NCI-H2029 treated with DMSO at 0.1 percent for 48 hours (cell line): Measurements from ENCODE around the gene PRCP.
"Not testable (repeated sequence)": the region's sequence is repeated elsewhere in the genome, so short reads cannot be mapped to it uniquely, and the experiment has no call there.

ENCODE experiments used
- DNase-seq: peaks from one replicate; lab custom pipeline; 2025; lab: John Stamatoyannopoulos, UW

The PRCP gene

GRCh38 chr11:82872377-82873150 lies 27.7 kb downstream of the PRCP start:
- DNase-seq, result no peak

GRCh38 chr11:82871646-82872045 lies 28.6 kb downstream of the PRCP start:
- no peak for DNase-seq

GRCh38 chr11:82869657-82870056 lies 30.6 kb downstream of the PRCP start:
- DNase-seq, result no peak

GRCh38 chr11:82867495-82868082 lies 32.6 kb downstream of the PRCP start:
- DNase-seq, result peak; percentile 53

- DNase-seq, result no peak
Observed at GRCh38 chr11:82865841-82866240, 34.4 kb downstream of the PRCP start.

- no peak for DNase-seq
Observed at GRCh38 chr11:82864268-82864667, 36.0 kb downstream of the PRCP start.

GRCh38 chr11:82863209-82863608 lies 37.0 kb downstream of the PRCP start:
- no peak for DNase-seq

GRCh38 chr11:82862379-82862778 lies 37.9 kb downstream of the PRCP start:
- no peak for DNase-seq

GRCh38 chr11:82859750-82860149 lies 40.5 kb downstream of the PRCP start:
- no peak for DNase-seq

GRCh38 chr11:82858556-82859091 lies 41.6 kb downstream of the PRCP start:
- no peak for DNase-seq

GRCh38 chr11:82858133-82858532 lies 42.1 kb downstream of the PRCP start:
- no peak for DNase-seq

- no peak for DNase-seq
Observed at GRCh38 chr11:82857145-82857544, 43.1 kb downstream of the PRCP start.

GRCh38 chr11:82855616-82856015 lies 44.6 kb downstream of the PRCP start:
- no peak for DNase-seq

GRCh38 chr11:82854916-82855315 lies 45.3 kb downstream of the PRCP start:
- DNase-seq, result not testable (repeated sequence)

- no peak for DNase-seq
Observed at GRCh38 chr11:82854242-82854641, 46.0 kb downstream of the PRCP start.

GRCh38 chr11:82848829-82849228 lies 51.4 kb downstream of the PRCP start:
- DNase-seq, result no peak

GRCh38 chr11:82845356-82846353 lies 54.6 kb downstream of the PRCP start:
- DNase-seq, result no peak

- DNase-seq, result no peak
Observed at GRCh38 chr11:82843057-82843795, 57.0 kb downstream of the PRCP start.

- DNase-seq, result no peak
Observed at GRCh38 chr11:82842019-82842418, 58.2 kb downstream of the PRCP start.

GRCh38 chr11:82837650-82838049 lies 62.6 kb downstream of the PRCP start:
- no peak for DNase-seq

- DNase-seq, result no peak
Observed at GRCh38 chr11:82832983-82833382, 67.2 kb downstream of the PRCP start.

- no peak for DNase-seq
Observed at GRCh38 chr11:82831364-82831763, 68.9 kb downstream of the PRCP start.
